Subcutaneous abdominal adipose tissue (tissue), 5 donors: ENCODE data around the gene IPO13.

Experiments
- H3K27ac ChIP-seq: one replicate; pipeline ENCODE4 v1.7.0; 2013; ENCODE audit warnings: low read depth, mild to moderate bottlenecking, inconsistent platforms, low read length, moderate library complexity
- H3K27me3 ChIP-seq, 5 donors: one replicate each; pipeline ENCODE4 v1.7.0; 2013; ENCODE audit warnings: low read length in 5 of 5, inconsistent platforms in 1 of 5; ENCODE audit not compliant: control insufficient read depth in 5 of 5, insufficient read depth in 4 of 5
- H3K36me3 ChIP-seq, 5 donors: one replicate each; pipeline ENCODE4 v1.7.0; 2013; ENCODE audit warnings: low read length in 5 of 5; ENCODE audit not compliant: control insufficient read depth in 5 of 5, insufficient read depth in 5 of 5
- H3K4me1 ChIP-seq, 5 donors: one replicate each; pipeline ENCODE4 v1.7.0; 2013; ENCODE audit warnings: low read length in 5 of 5, mild to moderate bottlenecking in 3 of 5, moderate library complexity in 1 of 5; ENCODE audit not compliant: control insufficient read depth in 5 of 5, insufficient read depth in 5 of 5
- H3K4me3 ChIP-seq, 5 donors: one replicate each; pipeline ENCODE4 v1.7.0; 2013; ENCODE audit warnings: low read length in 5 of 5, low read depth in 1 of 5
- H3K9ac ChIP-seq, 5 donors: one replicate each; pipeline ENCODE4 v1.7.0; 2013; ENCODE audit warnings: low read length in 5 of 5, mild to moderate bottlenecking in 4 of 5, moderate library complexity in 3 of 5
- H3K9me3 ChIP-seq, 5 donors: one replicate each; pipeline ENCODE4 v1.7.0; 2013; ENCODE audit warnings: low read length in 5 of 5; ENCODE audit not compliant: control insufficient read depth in 5 of 5
- donor health status: healthy.
- donor health status: healthy.
- donor health status: healthy.
- donor health status: healthy.
- donor health status: healthy.

The IPO13 gene

DNA sequence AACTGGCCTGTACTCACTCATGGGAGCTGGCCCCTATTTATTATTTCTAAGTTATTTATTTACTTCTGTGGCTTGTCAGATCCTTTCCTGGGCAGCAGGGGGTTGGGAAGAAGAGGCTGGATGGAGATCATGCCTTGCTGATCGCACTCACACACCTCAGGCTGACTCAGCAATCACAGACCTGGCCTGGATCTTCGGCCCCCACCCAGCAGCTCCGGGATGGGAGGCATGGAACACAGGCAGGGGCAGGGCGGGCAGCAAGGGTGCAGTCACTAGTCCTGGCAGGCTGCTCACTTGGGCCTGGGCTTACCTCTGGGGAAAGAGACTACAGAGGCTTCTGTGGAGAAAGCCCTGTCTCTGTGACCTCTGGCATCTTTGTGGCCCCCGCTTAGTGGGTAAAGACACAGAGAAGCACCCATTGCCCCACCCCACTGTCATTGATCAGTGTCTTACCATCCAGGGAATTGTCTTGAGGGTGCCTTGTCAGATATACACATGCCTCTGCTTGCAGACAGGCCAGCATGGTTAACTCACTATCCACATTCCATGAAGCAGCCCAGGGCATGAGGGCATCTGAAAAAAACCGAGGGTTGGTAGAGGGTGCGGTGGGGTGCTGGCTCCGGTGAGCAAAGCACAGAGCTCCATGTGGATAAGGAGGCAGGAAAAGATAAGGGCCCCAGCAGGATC, 9.4 kb upstream of the IPO13 start:
- Histone ChIP-seq H3K27ac (no peak overlapping the region), H3K4me3 (peak overlapping the region in 1 of 5 donors; percentile 2), H3K27me3 (peaks cover 13 to 35% (median 23%) of the 10 kb centered on the region in 5 donors), H3K36me3 (no peaks in the 10 kb centered on the region), H3K4me1 (peaks cover 0 to 30% (median 26%) of the 10 kb centered on the region in 5 donors), H3K9ac (no peak overlapping the region), H3K9me3 (no peaks in the 10 kb centered on the region)

DNA sequence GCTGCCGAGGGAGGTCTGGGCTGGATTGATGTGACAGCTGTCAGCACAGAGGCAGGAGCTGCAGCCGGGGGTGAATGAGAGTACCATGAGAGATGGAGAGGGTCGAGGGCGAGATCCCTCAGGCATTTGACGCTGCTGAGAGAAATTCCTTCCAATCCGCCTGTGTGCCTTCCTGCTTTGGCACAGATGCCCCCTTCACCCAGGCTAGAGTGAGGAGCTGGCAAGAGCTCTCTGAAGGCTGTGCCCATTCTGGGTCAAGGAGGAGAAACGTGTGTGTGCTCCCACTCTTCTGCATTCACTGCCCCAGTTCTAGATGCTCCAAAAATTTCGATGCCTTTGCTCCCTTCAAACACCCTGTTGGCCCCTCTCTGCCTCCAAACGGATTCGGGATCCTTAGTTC, 8.4 kb upstream of the IPO13 start:
- Histone ChIP-seq H3K36me3 (no peaks in the 10 kb centered on the region), H3K27ac (no peak overlapping the region), H3K9me3 (no peaks in the 10 kb centered on the region), H3K9ac (no peak overlapping the region), H3K4me3 (no peak overlapping the region), H3K4me1 (peaks cover 0 to 24% (median 20%) of the 10 kb centered on the region in 5 donors), H3K27me3 (peaks cover 8 to 27% (median 17%) of the 10 kb centered on the region in 5 donors)

DNA sequence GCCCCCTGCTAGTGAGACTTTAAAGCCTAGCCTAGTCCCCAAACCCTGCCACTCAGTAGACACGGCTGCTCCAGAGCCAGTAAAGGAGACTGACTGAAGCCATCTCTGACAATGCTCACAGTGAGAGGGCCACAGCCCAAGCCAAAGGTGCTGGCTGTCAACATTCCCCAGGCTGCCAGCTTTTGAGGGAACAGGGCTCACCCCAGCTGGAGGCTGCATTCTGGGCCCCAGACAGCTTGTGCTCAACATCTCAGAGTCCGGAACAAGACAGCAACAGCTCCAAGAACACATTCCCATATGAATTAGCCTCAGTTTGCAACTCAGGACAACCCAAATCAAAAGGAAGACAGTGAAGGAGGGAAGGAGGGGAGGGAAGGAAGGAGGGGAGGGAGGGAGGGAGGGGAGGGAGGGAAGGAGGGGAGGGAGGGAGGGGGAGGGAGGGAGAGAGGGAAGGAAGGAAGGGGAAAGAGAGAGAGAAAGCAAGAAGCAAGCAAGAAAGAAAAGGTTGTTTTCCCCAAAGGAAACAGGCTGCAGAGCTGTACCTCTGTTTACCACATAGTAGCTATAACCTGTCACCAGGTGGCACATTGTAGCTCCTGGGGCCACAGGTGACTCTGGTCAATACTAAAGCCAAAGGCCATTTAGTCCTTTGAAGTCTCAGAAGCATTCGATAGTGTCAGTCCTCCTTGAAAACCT, 7.7 kb upstream of the IPO13 start:
- Histone ChIP-seq H3K27ac (no peak overlapping the region), H3K27me3 (peaks cover 1 to 21% (median 11%) of the 10 kb centered on the region in 5 donors), H3K4me3 (no peak overlapping the region), H3K9ac (no peak overlapping the region), H3K4me1 (peaks cover 0 to 18% (median 14%) of the 10 kb centered on the region in 5 donors), H3K36me3 (no peaks in the 10 kb centered on the region), H3K9me3 (no peaks in the 10 kb centered on the region)

DNA sequence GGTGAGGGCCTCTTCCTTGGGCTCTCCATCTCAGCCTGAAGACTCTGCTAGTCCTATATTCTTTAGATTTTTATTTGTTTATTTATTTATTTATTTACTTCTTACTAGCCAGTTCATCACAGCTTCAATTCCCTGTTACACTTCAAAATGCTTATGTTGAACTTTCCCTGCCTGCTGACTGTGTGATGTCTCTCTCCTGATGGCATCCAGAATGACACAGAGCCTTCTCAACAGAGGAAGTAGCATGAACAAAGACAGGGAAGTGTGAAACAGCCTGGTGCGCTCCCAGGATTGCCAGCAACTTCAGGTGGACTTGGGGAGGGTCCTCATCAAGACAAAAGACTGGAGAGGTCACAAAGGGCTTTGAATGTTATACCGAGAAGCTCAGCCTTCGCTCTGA, 4.3 kb upstream of the IPO13 start:
- no peak overlapping the region for H3K9ac ChIP-seq
- H3K27ac ChIP-seq: no peak overlapping the region
- H3K4me3 ChIP-seq: no peak overlapping the region
- H3K27me3 ChIP-seq: no peaks in the 10 kb centered on the region
- H3K9me3 ChIP-seq: no peaks in the 10 kb centered on the region
- peaks cover 0 to 17% (median 15%) of the 10 kb centered on the region in 5 donors for H3K4me1 ChIP-seq
- H3K36me3 ChIP-seq: no peaks in the 10 kb centered on the region

DNA sequence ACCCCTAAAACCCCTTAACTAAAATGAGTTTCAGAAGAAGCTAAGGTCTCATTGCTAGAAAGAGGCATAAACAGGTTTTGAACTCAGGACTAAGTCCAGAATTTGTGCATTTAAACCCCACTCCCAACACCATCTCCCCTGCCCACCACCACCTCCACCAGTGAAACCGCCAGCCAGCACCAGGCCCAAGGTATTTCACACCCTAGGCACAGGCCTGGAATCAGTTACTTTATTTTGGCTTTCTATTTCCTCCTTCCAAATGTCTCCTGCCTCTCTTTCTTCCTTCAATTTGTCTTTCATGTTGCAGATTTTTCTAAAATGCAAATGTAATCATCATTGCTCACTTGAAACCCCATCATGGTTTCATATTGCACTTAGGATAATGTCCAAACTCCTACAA, 1.9 kb upstream of the IPO13 start:
- H3K9me3 ChIP-seq: no peaks in the 10 kb centered on the region
- H3K4me3 ChIP-seq: no peak overlapping the region
- no peak overlapping the region for H3K9ac ChIP-seq
- H3K4me1 ChIP-seq: peaks cover 4 to 32% (median 31%) of the 10 kb centered on the region in 5 donors
- H3K36me3 ChIP-seq: peaks cover 0 to 8% (median 5%) of the 10 kb centered on the region in 5 donors
- H3K27ac ChIP-seq: no peak overlapping the region
- H3K27me3 ChIP-seq: no peaks in the 10 kb centered on the region

GRCh38 chr1:43945674-43946235, 995 bp upstream of the IPO13 start:
- Histone ChIP-seq H3K36me3 (peaks cover 7 to 17% (median 12%) of the 10 kb centered on the region in 5 donors), H3K27me3 (no peaks in the 10 kb centered on the region), H3K9me3 (no peaks in the 10 kb centered on the region), H3K4me1 (peaks cover 4 to 33% (median 31%) of the 10 kb centered on the region in 5 donors), H3K4me3 (peak overlapping the region; percentile 65 to 98 (median 93)), H3K27ac (peak overlapping the region; percentile 98), H3K9ac (peak overlapping the region; percentile 56 to 100 (median 94))

DNA sequence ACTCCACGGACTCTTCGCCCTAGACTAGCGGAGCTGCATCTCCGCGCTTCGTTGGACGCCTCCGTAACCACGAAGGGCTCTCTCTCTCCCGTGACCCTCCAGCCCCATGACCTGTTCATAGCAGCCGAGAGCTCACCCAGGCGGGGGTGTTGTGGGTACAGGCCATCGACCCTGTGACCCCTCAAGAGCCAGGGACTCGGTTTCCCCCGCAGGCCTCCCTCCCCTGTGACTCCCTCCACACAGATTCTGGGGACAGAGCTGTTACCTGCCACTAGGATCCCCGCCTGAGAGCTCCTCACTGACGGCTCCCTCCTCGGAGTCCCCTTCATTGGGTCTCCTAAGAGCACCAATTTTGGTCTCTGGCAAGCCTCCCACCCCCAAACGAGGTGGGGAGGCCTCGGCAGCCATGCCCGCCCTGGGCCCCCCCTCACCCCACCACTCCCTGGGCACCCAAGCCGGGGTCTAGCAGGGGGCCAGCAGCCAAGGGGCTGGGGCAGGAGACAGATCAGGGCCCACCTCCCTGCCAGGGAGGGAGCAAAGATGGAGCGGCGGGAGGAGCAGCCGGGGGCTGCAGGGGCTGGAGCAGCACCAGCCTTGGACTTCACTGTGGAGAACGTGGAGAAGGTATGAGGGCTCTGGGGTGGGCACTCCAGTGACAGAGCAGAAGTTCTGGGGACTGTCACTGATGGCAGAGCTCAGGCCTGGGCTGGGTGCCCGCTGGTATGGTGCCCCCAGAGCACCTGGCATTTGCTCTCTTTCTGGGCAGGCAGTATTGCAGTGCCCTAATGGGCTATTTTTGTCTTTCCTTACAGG, 517 bp downstream of the IPO13 start:
- Histone ChIP-seq H3K27ac (peak overlapping the region; percentile 98), H3K4me1 (peaks cover 4 to 33% (median 31%) of the 10 kb centered on the region in 5 donors), H3K9ac (peak overlapping the region; percentile 89 to 100 (median 96)), H3K36me3 (peaks cover 7 to 17% (median 12%) of the 10 kb centered on the region in 5 donors), H3K27me3 (no peaks in the 10 kb centered on the region), H3K9me3 (no peaks in the 10 kb centered on the region), H3K4me3 (peak overlapping the region; percentile 90 to 98 (median 93))

DNA sequence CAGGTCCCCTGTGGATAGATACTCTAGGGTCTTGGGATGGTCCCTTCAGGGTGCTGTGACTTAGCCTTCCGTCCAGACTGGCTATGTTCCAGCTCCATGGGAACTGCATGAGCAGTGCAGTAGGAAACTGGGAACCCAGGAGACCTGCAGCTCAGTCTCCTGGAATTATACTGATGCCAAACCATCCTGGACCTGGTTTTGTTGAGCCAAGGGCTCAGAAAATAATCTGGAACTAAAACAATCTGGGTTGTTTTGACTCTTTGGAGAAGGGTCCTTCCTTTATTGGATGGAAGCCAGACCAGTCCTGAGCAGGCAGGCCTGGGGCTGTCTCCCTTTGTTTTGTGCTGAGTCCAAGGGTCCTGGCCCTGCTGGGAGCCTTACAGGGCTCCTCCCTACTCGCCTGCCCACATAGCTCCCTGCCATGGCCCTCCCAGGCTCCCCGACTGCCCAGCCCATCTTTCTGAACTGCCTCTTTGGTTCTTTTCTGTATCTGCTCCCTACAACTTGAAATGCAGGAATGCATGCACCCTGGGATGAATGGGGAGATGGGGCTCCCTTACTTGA, 1.2 kb downstream of the IPO13 start:
- H3K9ac ChIP-seq: peak overlapping the region; percentile 89 to 100 (median 96)
- no peak overlapping the region for H3K27ac ChIP-seq
- H3K27me3 ChIP-seq: no peaks in the 10 kb centered on the region
- peaks cover 7 to 18% (median 12%) of the 10 kb centered on the region in 5 donors for H3K36me3 ChIP-seq
- no peaks in the 10 kb centered on the region for H3K9me3 ChIP-seq
- peaks cover 4 to 33% (median 31%) of the 10 kb centered on the region in 5 donors for H3K4me1 ChIP-seq
- H3K4me3 ChIP-seq: peak overlapping the region; percentile 61 to 98 (median 93)

GRCh38 chr1:43949678-43950077, 2.9 kb downstream of the IPO13 start:
- Histone ChIP-seq H3K4me3 (no peak overlapping the region), H3K4me1 (peaks cover 4 to 33% (median 31%) of the 10 kb centered on the region in 5 donors), H3K27ac (no peak overlapping the region), H3K27me3 (no peaks in the 10 kb centered on the region), H3K36me3 (peaks cover 7 to 21% (median 12%) of the 10 kb centered on the region in 5 donors), H3K9ac (no peak overlapping the region), H3K9me3 (no peaks in the 10 kb centered on the region)
